Measurements from ENCODE around the gene FBXL7.
"Not testable (repeated sequence)": the region's sequence is repeated elsewhere in the genome, so short reads cannot be mapped to it uniquely, and the experiment has no call there.

- not testable (repeated sequence) for TF ChIP-seq POLR2A (IDR thresholded peaks at IDR 0.05; ENCODE audit: low read depth, low read length); MAX (IDR thresholded peaks at IDR 0.05; ENCODE audit: insufficient read depth, insufficient read length); GATA2 (IDR thresholded peaks at IDR 0.05; ENCODE audit: insufficient read depth, insufficient read length, low read depth, low read length); FOS (IDR thresholded peaks at IDR 0.05; ENCODE audit: borderline replicate concordance, insufficient read depth, low read length); CTCF (IDR thresholded peaks at IDR 0.05; ENCODE audit: extremely low read depth in 1 of 2, insufficient read depth in 1 of 2, low read depth in 1 of 2, low read length in 2 of 2); EZH2 (IDR thresholded peaks at IDR 0.05; ENCODE audit: borderline replicate concordance, low read depth, low read length, severe bottlenecking); JUN (IDR thresholded peaks at IDR 0.05; ENCODE audit: borderline replicate concordance, insufficient read depth, insufficient read length, low read depth)
These were observed 372.3 kb downstream of the FBXL7 start for GRCh38 chr5:15872259-15872658.

All from endothelial cell of umbilical vein (primary cell).